ENCODE measurements around the gene ACIN1.

The ACIN1 gene

GRCh38 chr14:23056145-23056955, 38.6 kb downstream of the ACIN1 start:
- Histone ChIP-seq H3K9me2 (replicated peaks; ENCODE audit: insufficient read depth, low read length) (no peaks in the 10 kb centered on the region), H3K9me3 (ENCODE audit: insufficient read depth, low read length) (no peaks in the 10 kb centered on the region), H3K4me3 (ENCODE audit: insufficient read depth, low read length, poor library complexity, severe bottlenecking) (no peak overlapping the region), H3K27ac (ENCODE audit: low read depth, low read length) (no peak overlapping the region), H4K20me1 (ENCODE audit: low read depth, low read length) (no peaks in the 10 kb centered on the region), H3K9ac (ENCODE audit: low read length) (no peak overlapping the region), H3K36me3 (ENCODE audit: low read length) (peaks cover 4% of the 10 kb centered on the region; the same call in 1 of the 2 replicates), H2AFZ (ENCODE audit: low read depth, low read length, severe bottlenecking) (no peak overlapping the region), H3K79me2 (ENCODE audit: insufficient read depth, low read length) (no peaks in the 10 kb centered on the region), H3F3A (ENCODE audit: insufficient read depth) (peaks cover 9% of the 10 kb centered on the region; the same call in 1 of the 2 replicates), H3K4me2 (ENCODE audit: low read depth, low read length, poor library complexity, severe bottlenecking) (peak overlapping the region; percentile 53), H3K27me3 (ENCODE audit: low read length) (no peaks in the 10 kb centered on the region)
- peak; percentile 96 for TF ChIP-seq CTCF (IDR thresholded peaks at IDR 0.05; ENCODE audit: insufficient read depth, low read length, poor library complexity, severe bottlenecking)
- TF ChIP-seq EZH2phosphoT487 (conservative IDR thresholded peaks at IDR 0.05; ENCODE audit: low read length) = no peak

GRCh38 chr14:23055621-23056144, 39.3 kb downstream of the ACIN1 start:
- Histone ChIP-seq H3K79me2 (ENCODE audit: insufficient read depth, low read length) (no peaks in the 10 kb centered on the region), H3F3A (ENCODE audit: insufficient read depth) (peaks cover 9% of the 10 kb centered on the region; the same call in 1 of the 2 replicates), H3K36me3 (ENCODE audit: low read length) (0 out of 2 replicates have a peak, but pooled peaks cover under 1% of the 10 kb centered on the region), H4K20me1 (ENCODE audit: low read depth, low read length) (no peaks in the 10 kb centered on the region), H3K9me3 (ENCODE audit: insufficient read depth, low read length) (no peaks in the 10 kb centered on the region), H2AFZ (ENCODE audit: low read depth, low read length, severe bottlenecking) (no peak overlapping the region), H3K4me3 (ENCODE audit: insufficient read depth, low read length, poor library complexity, severe bottlenecking) (no peak overlapping the region), H3K4me2 (ENCODE audit: low read depth, low read length, poor library complexity, severe bottlenecking) (no peak overlapping the region), H3K27me3 (ENCODE audit: low read length) (no peaks in the 10 kb centered on the region), H3K9ac (ENCODE audit: low read length) (no peak overlapping the region), H3K9me2 (replicated peaks; ENCODE audit: insufficient read depth, low read length) (no peaks in the 10 kb centered on the region), H3K27ac (ENCODE audit: low read depth, low read length) (no peak overlapping the region)
- TF ChIP-seq CTCF (IDR thresholded peaks at IDR 0.05; ENCODE audit: insufficient read depth, low read length, poor library complexity, severe bottlenecking) = no peak
- TF ChIP-seq EZH2phosphoT487 (conservative IDR thresholded peaks at IDR 0.05; ENCODE audit: low read length) = no peak

- H2AFZ ChIP-seq (ENCODE audit: low read depth, low read length, severe bottlenecking) = no peak overlapping the region
- H3K79me2 ChIP-seq (ENCODE audit: insufficient read depth, low read length) = no peaks in the 10 kb centered on the region
- no peak overlapping the region for H3K27ac ChIP-seq (ENCODE audit: low read depth, low read length)
- H3K9me2 ChIP-seq (replicated peaks; ENCODE audit: insufficient read depth, low read length) = no peaks in the 10 kb centered on the region
- peaks cover 6% of the 10 kb centered on the region; the same call in 1 of the 2 replicates for H3F3A ChIP-seq (ENCODE audit: insufficient read depth)
- H3K9me3 ChIP-seq (ENCODE audit: insufficient read depth, low read length) = no peaks in the 10 kb centered on the region
- no peak overlapping the region for H3K9ac ChIP-seq (ENCODE audit: low read length)
- no peak overlapping the region for H3K4me2 ChIP-seq (ENCODE audit: low read depth, low read length, poor library complexity, severe bottlenecking)
- no peaks in the 10 kb centered on the region for H3K27me3 ChIP-seq (ENCODE audit: low read length)
- H3K4me3 ChIP-seq (ENCODE audit: insufficient read depth, low read length, poor library complexity, severe bottlenecking) = no peak overlapping the region
- no peaks in the 10 kb centered on the region for H4K20me1 ChIP-seq (ENCODE audit: low read depth, low read length)
- TF ChIP-seq CTCF (IDR thresholded peaks at IDR 0.05; ENCODE audit: insufficient read depth, low read length, poor library complexity, severe bottlenecking) = no peak
- TF ChIP-seq EZH2phosphoT487 (conservative IDR thresholded peaks at IDR 0.05; ENCODE audit: low read length) = no peak
- H3K36me3 ChIP-seq (ENCODE audit: low read length) = no peaks in the 10 kb centered on the region
These were observed 39.8 kb downstream of the ACIN1 start for GRCh38 chr14:23055147-23055550.
